Endothelial cell of hepatic sinusoid (primary cell): ENCODE results near the gene NUDT6.
"Not testable (repeated sequence)": the region's sequence is repeated elsewhere in the genome, so short reads cannot be mapped to it uniquely, and the experiment has no call there.

Experiments used
- in situ Hi-C: cut with HindIII; loops from 2 replicates; pipeline ENCODE4 v1.10.0; 2017; ENCODE audit warnings: low sequenced_read_pairs

The NUDT6 gene

GRCh38 chr4:122882857-122883735, 39.3 kb downstream of the NUDT6 start:
- in situ Hi-C loops = no loop called here

- in situ Hi-C loops = no loop called here
These were observed 43.4 kb downstream of the NUDT6 start for GRCh38 chr4:122879001-122879400.

- in situ Hi-C loops = no loop called here
These were observed 45.9 kb downstream of the NUDT6 start for GRCh38 chr4:122876456-122876855.

GRCh38 chr4:122875949-122876348, 46.4 kb downstream of the NUDT6 start:
- in situ Hi-C loops = no loop called here

- in situ Hi-C loops = no loop called here
These were observed 48.4 kb downstream of the NUDT6 start for GRCh38 chr4:122873821-122874593.

GRCh38 chr4:122873146-122873545, 49.3 kb downstream of the NUDT6 start:
- in situ Hi-C loops = no loop called here

GRCh38 chr4:122868235-122868634, 54.2 kb downstream of the NUDT6 start:
- in situ Hi-C loops = not testable (repeated sequence)

GRCh38 chr4:122865425-122865824, 57.0 kb downstream of the NUDT6 start:
- in situ Hi-C loops = no loop called here

GRCh38 chr4:122863639-122864038, 58.8 kb downstream of the NUDT6 start:
- in situ Hi-C loops = no loop called here

- in situ Hi-C loops = no loop called here
These were observed 61.0 kb downstream of the NUDT6 start for GRCh38 chr4:122861172-122861943.

- in situ Hi-C loops = no loop called here
These were observed 63.7 kb downstream of the NUDT6 start for GRCh38 chr4:122858705-122859104.

GRCh38 chr4:122857160-122857559, 65.2 kb downstream of the NUDT6 start:
- in situ Hi-C loops = no loop called here

- in situ Hi-C loops = no loop called here
These were observed 67.0 kb downstream of the NUDT6 start for GRCh38 chr4:122855353-122855890.

GRCh38 chr4:122854447-122855352, 67.7 kb downstream of the NUDT6 start:
- in situ Hi-C loops = no loop called here

- in situ Hi-C loops = no loop called here
These were observed 70.8 kb downstream of the NUDT6 start for GRCh38 chr4:122851568-122851967.

- in situ Hi-C loops = not testable (repeated sequence)
These were observed 72.6 kb downstream of the NUDT6 start for GRCh38 chr4:122849789-122850188.

GRCh38 chr4:122847931-122848330, 74.5 kb downstream of the NUDT6 start:
- in situ Hi-C loops = no loop called here

- in situ Hi-C loops = no loop called here
These were observed 76.6 kb downstream of the NUDT6 start for GRCh38 chr4:122845760-122846159.

GRCh38 chr4:122845066-122845465, 77.3 kb downstream of the NUDT6 start:
- in situ Hi-C loops = no loop called here

GRCh38 chr4:122844391-122844790, 78.0 kb downstream of the NUDT6 start:
- in situ Hi-C loops = not testable (repeated sequence)
